Activated CD8-positive, alpha-beta T cell treated with anti-CD3 and anti-CD28 coated beads, Interleukin-2, amount 10 ng/mL, durations not matched to agents 7 days and 5 days (primary cell): ENCODE results near the gene CRYAB. TPM values are rescaled to one million over a fixed set of nuclear protein-coding genes. Genes with fewer than 3 reads are reported as not detected.
A peak's percentile ranks its signal among the peaks of the same experiment; 100 is the strongest.

Source experiments
- ATAC-seq: fragments of 150-1000 bp; cut with Tn5 transposase; one replicate; pipeline ENCODE4 v1.10.0; 2021; ENCODE audit warnings: moderate library complexity
- CTCF ChIA-PET: fragments of 350-600 bp; sonication (Branson Sonifier 250); formaldehyde crosslinking; loops from one replicate; lab custom pipeline; 2021; ENCODE audit warnings: antibody characterized with exemption; lab: Charles Lee
- POLR2A ChIA-PET: fragments of 350-600 bp; sonication (Branson Sonifier 250); formaldehyde crosslinking; loops from one replicate; lab custom pipeline; 2021; ENCODE audit warnings: antibody characterized with exemption; lab: Charles Lee
- DNase-seq: peaks from one replicate; pipeline ENCODE4 v3.0.0-alpha.2; 2020
- H3K27ac Mint-ChIP-seq: one replicate; pipeline ENCODE4 v1.8.0; 2021; ENCODE audit warnings: mild to moderate bottlenecking, mixed read lengths
- H3K27me3 Mint-ChIP-seq: one replicate; pipeline ENCODE4 v1.8.0; 2021; ENCODE audit warnings: low read depth, mixed read lengths
- H3K36me3 Mint-ChIP-seq: one replicate; pipeline ENCODE4 v1.8.0; 2021; ENCODE audit warnings: low read depth, mixed read lengths
- H3K4me1 Mint-ChIP-seq: one replicate; pipeline ENCODE4 v1.8.0; 2021; ENCODE audit warnings: low read depth, mixed read lengths
- H3K4me3 Mint-ChIP-seq: one replicate; pipeline ENCODE4 v1.8.0; 2021; ENCODE audit warnings: mild to moderate bottlenecking, mixed read lengths
- H3K9me3 Mint-ChIP-seq: one replicate; pipeline ENCODE4 v1.8.0; 2022; ENCODE audit warnings: mixed read lengths; ENCODE audit not compliant: insufficient read depth
- total RNA-seq, 2 experiments: library from RNA; stranded (reverse); gene quantifications; one replicate each; pipeline ENCODE4 v1.2.3, GENCODE V29; 2021

Gene CRYAB, protein sequence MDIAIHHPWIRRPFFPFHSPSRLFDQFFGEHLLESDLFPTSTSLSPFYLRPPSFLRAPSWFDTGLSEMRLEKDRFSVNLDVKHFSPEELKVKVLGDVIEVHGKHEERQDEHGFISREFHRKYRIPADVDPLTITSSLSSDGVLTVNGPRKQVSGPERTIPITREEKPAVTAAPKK
- total RNA-seq: not detected

- CTCF ChIA-PET: interaction anchor here (1.0 kb wide), 1 partner anchor 70 kb away, joined by 4 read pairs; no protein-coding TSS in a partner anchor
- no peak within 1 kb of the TSS for H3K27ac Mint-ChIP-seq
- H3K9me3 Mint-ChIP-seq: no peaks in the 10 kb centered on the region
- H3K36me3 Mint-ChIP-seq: no peaks in the 10 kb centered on the region
- peaks cover 50% of the 10 kb centered on the region for H3K27me3 Mint-ChIP-seq
- no peak for ATAC-seq
- DNase-seq: no peak
- no peak within 1 kb of the TSS for H3K4me3 Mint-ChIP-seq
- H3K4me1 Mint-ChIP-seq: no peaks in the 10 kb centered on the region
- POLR2A ChIA-PET: no interaction called here
Observed at GRCh38 chr11:111911563-111912401, at the start of gene CRYAB. Gene CRYAB, minus strand, starts transcription at chr11:111911770. Its CDS starts 46 bp downstream, at chr11:111911724.

DNA sequence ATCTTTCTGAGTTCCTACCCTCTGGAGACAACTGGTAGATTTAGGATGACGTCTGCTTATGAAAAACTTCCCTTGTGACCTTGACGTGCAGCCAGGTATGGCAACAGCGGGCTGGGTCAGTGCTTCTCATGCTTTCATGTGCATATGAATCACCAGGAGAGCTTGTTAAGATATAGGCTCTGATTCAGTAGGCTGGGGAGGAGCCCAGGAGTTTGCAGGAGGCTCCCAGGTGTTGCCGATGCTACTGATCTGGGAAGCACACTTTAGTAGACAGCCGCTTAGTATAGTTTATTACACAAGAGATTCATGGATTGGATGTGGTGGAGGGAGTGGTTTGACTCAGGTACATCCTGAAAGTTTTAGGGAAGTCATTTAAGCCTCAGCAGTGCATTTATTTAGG, 49.3 kb upstream of the CRYAB start:
- no peaks in the 10 kb centered on the region for H3K4me1 Mint-ChIP-seq
- ChIA-PET CTCF (interaction anchor here (1.4 to 1.7 kb wide), 5 partner anchors 15 to 320 kb away, joined by 3 to 7 read pairs (median 4); no protein-coding TSS in a partner anchor), POLR2A (no interaction called here)
- no peak overlapping the region for H3K4me3 Mint-ChIP-seq
- no peaks in the 10 kb centered on the region for H3K27me3 Mint-ChIP-seq
- ATAC-seq (no peak), DNase-seq (no peak)
- H3K9me3 Mint-ChIP-seq: no peaks in the 10 kb centered on the region
- no peak overlapping the region for H3K27ac Mint-ChIP-seq
- H3K36me3 Mint-ChIP-seq: no peaks in the 10 kb centered on the region

GRCh38 chr11:111957663-111958444, 46.3 kb upstream of the CRYAB start:
- Mint-ChIP-seq H3K27me3 (no peaks in the 10 kb centered on the region), H3K4me1 (no peaks in the 10 kb centered on the region), H3K4me3 (no peak overlapping the region), H3K27ac (no peak overlapping the region), H3K9me3 (no peaks in the 10 kb centered on the region), H3K36me3 (no peaks in the 10 kb centered on the region)
- no peak for DNase-seq
- POLR2A ChIA-PET: no interaction called here
- no peak for ATAC-seq
- CTCF ChIA-PET: no interaction called here

- no peak overlapping the region for H3K4me3 Mint-ChIP-seq
- no peak for DNase-seq
- ATAC-seq: no peak
- no peak overlapping the region for H3K27ac Mint-ChIP-seq
- H3K36me3 Mint-ChIP-seq: no peaks in the 10 kb centered on the region
- no peaks in the 10 kb centered on the region for H3K27me3 Mint-ChIP-seq
- peaks cover 9% of the 10 kb centered on the region for H3K4me1 Mint-ChIP-seq
- POLR2A ChIA-PET: no interaction called here
- H3K9me3 Mint-ChIP-seq: no peaks in the 10 kb centered on the region
- CTCF ChIA-PET: interaction anchor here (0.9 kb wide), 1 partner anchor 28 kb away, joined by 4 read pairs; no protein-coding TSS in a partner anchor
Observed at GRCh38 chr11:111954154-111954553, 42.6 kb upstream of the CRYAB start.

DNA sequence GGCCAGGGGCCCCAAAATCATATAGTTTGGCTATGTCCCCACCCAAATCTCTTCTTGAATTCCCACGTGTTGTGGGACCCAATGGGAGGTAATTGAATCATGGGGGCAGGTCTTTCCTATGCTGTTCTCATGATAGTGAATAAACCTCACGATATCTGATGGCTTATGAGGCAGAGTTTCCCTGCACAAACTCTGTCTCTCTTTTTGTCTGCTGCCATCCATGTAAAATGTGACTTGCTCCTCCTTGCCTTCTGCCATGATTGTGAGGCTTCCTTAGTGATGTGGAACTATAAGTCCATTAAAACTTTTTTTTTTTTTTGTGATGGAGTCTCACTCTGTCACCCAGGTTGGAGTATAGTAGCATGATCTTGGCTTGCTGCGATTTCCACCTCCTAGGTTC, 40.0 kb upstream of the CRYAB start:
- Mint-ChIP-seq H3K27ac (no peak overlapping the region), H3K27me3 (no peaks in the 10 kb centered on the region), H3K9me3 (no peaks in the 10 kb centered on the region), H3K36me3 (no peaks in the 10 kb centered on the region), H3K4me3 (no peak overlapping the region), H3K4me1 (peaks cover 9% of the 10 kb centered on the region)
- ChIA-PET POLR2A (no interaction called here), CTCF (no interaction called here)
- ATAC-seq (no peak), DNase-seq (no peak)

GRCh38 chr11:111949519-111950426, 38.2 kb upstream of the CRYAB start:
- DNase-seq: no peak
- Mint-ChIP-seq H3K36me3 (no peaks in the 10 kb centered on the region), H3K27ac (no peak overlapping the region), H3K4me1 (peaks cover 10% of the 10 kb centered on the region), H3K4me3 (no peak overlapping the region), H3K27me3 (no peaks in the 10 kb centered on the region), H3K9me3 (no peaks in the 10 kb centered on the region)
- ChIA-PET POLR2A (no interaction called here), CTCF (interaction anchor here (0.7 to 1.4 kb wide), 5 partner anchors 12 to 20 kb away, joined by 3 to 5 read pairs (median 3); no protein-coding TSS in a partner anchor)
- no peak for ATAC-seq

DNA sequence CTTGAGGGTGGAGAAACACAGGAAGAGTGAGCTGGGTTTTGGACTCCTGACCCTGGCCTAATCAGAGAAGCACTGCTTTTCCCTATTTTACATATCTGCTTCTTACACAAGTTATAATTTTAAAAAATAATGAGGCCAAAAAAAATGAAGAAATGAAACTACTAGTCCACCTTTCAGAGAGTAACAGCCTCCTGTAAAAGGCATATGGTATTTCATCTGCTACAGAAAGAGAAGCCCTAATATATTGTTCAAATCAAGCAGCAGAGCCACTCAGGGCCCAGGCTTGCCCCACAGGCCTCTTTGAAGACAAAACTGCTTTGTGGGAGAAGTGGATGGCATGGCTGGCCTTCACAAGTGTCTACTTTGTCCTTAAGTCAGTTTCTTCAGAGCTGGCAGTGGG, 35.6 kb upstream of the CRYAB start:
- Mint-ChIP-seq H3K27me3 (no peaks in the 10 kb centered on the region), H3K4me3 (no peak overlapping the region), H3K36me3 (no peaks in the 10 kb centered on the region), H3K9me3 (no peaks in the 10 kb centered on the region), H3K27ac (no peak overlapping the region), H3K4me1 (peaks cover 20% of the 10 kb centered on the region)
- ATAC-seq (no peak), DNase-seq (no peak)
- CTCF ChIA-PET: no interaction called here
- POLR2A ChIA-PET: no interaction called here

- ChIA-PET POLR2A (no interaction called here), CTCF (interaction anchor here (1.4 kb wide), 1 partner anchor 20 kb away, joined by 3 read pairs; no protein-coding TSS in a partner anchor)
Observed at GRCh38 chr11:111946499-111946898, 34.9 kb upstream of the CRYAB start.

DNA sequence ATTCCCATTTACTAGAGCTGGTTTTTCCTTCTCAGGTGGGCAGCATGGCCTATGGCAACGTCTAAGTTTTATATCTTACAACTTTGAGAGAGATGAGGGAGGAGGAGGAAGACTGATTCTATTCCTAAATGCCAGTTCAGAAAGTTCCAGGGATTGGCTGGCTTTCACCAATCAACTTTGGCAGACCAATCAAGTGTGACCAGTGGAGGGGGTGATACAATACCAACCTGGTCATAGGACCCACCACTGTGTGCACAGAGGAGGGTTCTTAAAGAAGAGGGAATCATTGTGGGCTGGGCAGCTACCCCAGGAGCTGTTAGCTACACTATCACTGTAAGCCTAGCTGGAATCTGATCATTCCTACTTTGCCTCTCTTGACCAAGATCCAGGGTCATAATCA, 33.6 kb upstream of the CRYAB start:
- POLR2A ChIA-PET: interaction anchor here (0.9 to 1.2 kb wide), 2 partner anchors 9 to 19 kb away, joined by 5 read pairs; no protein-coding TSS in a partner anchor
- Mint-ChIP-seq H3K4me3 (no peak overlapping the region), H3K9me3 (no peaks in the 10 kb centered on the region), H3K27ac (no peak overlapping the region), H3K4me1 (peaks cover 20% of the 10 kb centered on the region), H3K36me3 (no peaks in the 10 kb centered on the region), H3K27me3 (no peaks in the 10 kb centered on the region)
- CTCF ChIA-PET: interaction anchor here (1.0 to 2.3 kb wide), 4 partner anchors 13 to 36 kb away, joined by 3 to 12 read pairs (median 6); no protein-coding TSS in a partner anchor
- no peak for DNase-seq
- no peak for ATAC-seq

More at GRCh38 chr11:111946499-111946898, 34.9 kb upstream of the CRYAB start:
- Mint-ChIP-seq H3K36me3 (no peaks in the 10 kb centered on the region), H3K4me1 (peaks cover 20% of the 10 kb centered on the region), H3K4me3 (no peak overlapping the region), H3K27me3 (no peaks in the 10 kb centered on the region), H3K27ac (no peak overlapping the region), H3K9me3 (no peaks in the 10 kb centered on the region)
- DNase-seq (no peak), ATAC-seq (no peak)

DNA sequence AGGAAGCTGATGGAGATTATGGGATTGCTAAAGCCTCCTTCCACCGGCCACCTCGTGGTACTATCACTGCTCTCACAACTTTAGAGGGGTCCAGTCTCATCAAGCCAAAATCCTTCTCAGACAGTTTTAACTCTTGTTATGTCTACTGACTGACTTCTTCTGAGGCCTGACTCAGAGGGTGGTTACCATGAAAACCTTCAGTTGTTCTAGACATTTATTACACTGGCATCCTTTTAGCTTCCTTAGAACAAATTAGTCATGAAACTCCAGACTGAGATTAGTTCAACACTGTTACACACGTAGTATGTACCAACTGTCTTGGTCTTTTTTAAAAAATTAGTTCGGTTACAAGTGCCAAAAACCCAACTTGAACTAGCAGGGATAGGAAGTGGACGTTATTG, 33.1 kb upstream of the CRYAB start:
- ATAC-seq (peak; percentile 36), DNase-seq (no peak)
- Mint-ChIP-seq H3K36me3 (no peaks in the 10 kb centered on the region), H3K4me1 (peaks cover 16% of the 10 kb centered on the region), H3K9me3 (no peaks in the 10 kb centered on the region), H3K27ac (no peak overlapping the region), H3K27me3 (no peaks in the 10 kb centered on the region), H3K4me3 (no peak overlapping the region)
- POLR2A ChIA-PET: interaction anchor here (0.9 to 1.2 kb wide), 2 partner anchors 18 to 73 kb away, joined by 4 to 5 read pairs; partner anchors contain the start of gene ALG9
- CTCF ChIA-PET: interaction anchor here (1.3 to 2.3 kb wide), 3 partner anchors 10 to 37 kb away, joined by 3 to 12 read pairs (median 10); no protein-coding TSS in a partner anchor
